Neural cell (in vitro differentiated cells): ENCODE data around the gene FBRSL1. TPM values are rescaled to one million over a fixed set of nuclear protein-coding genes. Genes with fewer than 3 reads are reported as not detected.

Source experiments
- H2AFZ ChIP-seq: fragments of 200-600, 300-800 bp; sonication (generic), shearing (Covaris generic); 2 replicates; pipeline ENCODE4 v1.6.0; 2014; ENCODE audit warnings: low read depth, mild to moderate bottlenecking, antibody characterized with exemption, low read length, moderate library complexity
- H3F3A ChIP-seq: fragments of 200-600 bp; shearing (Covaris generic); 2 replicates; pipeline ENCODE4 v1.6.1; 2016; ENCODE audit warnings: mild to moderate bottlenecking, moderate library complexity, mixed read lengths, antibody characterized with exemption, low read length; ENCODE audit not compliant: insufficient read depth, poor library complexity, severe bottlenecking
- H3K27ac ChIP-seq: fragments of 200-600, 300-800 bp; sonication (generic), shearing (Covaris generic); 2 replicates; pipeline ENCODE4 v1.5.1; 2014; ENCODE audit warnings: mild to moderate bottlenecking, low read length, moderate library complexity
- H3K27me3 ChIP-seq: fragments of 300-800, 200-600 bp; sonication (generic), shearing (Covaris generic); 2 replicates; pipeline ENCODE4 v1.6.0; 2014; ENCODE audit warnings: mild to moderate bottlenecking, low read depth, low read length, moderate library complexity; ENCODE audit not compliant: insufficient read depth
- H3K36me3 ChIP-seq: fragments of 300-800, 200-600 bp; sonication (generic), shearing (Covaris generic); 2 replicates; pipeline ENCODE4 v1.5.1; 2014; ENCODE audit warnings: mild to moderate bottlenecking, antibody characterized with exemption, low read length, moderate library complexity; ENCODE audit not compliant: insufficient read depth
- H3K4me2 ChIP-seq: fragments of 300-800, 200-600 bp; sonication (generic), shearing (Covaris generic); 2 replicates; pipeline ENCODE4 v1.6.0; 2014; ENCODE audit warnings: mild to moderate bottlenecking, low read length
- H3K4me3 ChIP-seq: fragments of 300-800, 200-600 bp; sonication (generic), shearing (Covaris generic); 2 replicates; pipeline ENCODE4 v1.5.1; 2014; ENCODE audit warnings: mild to moderate bottlenecking, low read length, moderate library complexity
- H3K79me2 ChIP-seq: fragments of 200-600 bp; shearing (Covaris generic); replicated peaks from 2 replicates; pipeline ENCODE4 v1.6.0; 2014; ENCODE audit warnings: mild to moderate bottlenecking, low read length, moderate library complexity; ENCODE audit not compliant: insufficient read depth
- H3K9ac ChIP-seq: fragments of 300-800, 200-600 bp; sonication (generic), shearing (Covaris generic); 2 replicates; pipeline ENCODE4 v1.6.1; 2016; ENCODE audit warnings: mild to moderate bottlenecking, low read length, mixed read lengths
- H3K9me2 ChIP-seq: fragments of 200-600 bp; shearing (Covaris generic); 2 replicates; pipeline ENCODE4 v1.6.1; 2016; ENCODE audit warnings: mild to moderate bottlenecking, low read length, mixed read lengths; ENCODE audit not compliant: insufficient read depth
- H3K9me3 ChIP-seq: fragments of 200-600, 300-800 bp; sonication (generic), shearing (Covaris generic); 2 replicates; pipeline ENCODE4 v1.6.1; 2016; ENCODE audit warnings: mild to moderate bottlenecking, mixed run types, low read length, moderate library complexity, mixed read lengths
- H4K20me1 ChIP-seq: fragments of 200-600 bp; shearing (Covaris generic); 2 replicates; pipeline ENCODE4 v1.6.1; 2016; ENCODE audit warnings: mild to moderate bottlenecking, mixed run types; ENCODE audit not compliant: insufficient read depth
- EP300 ChIP-seq: fragments of 450-650 bp; conservative IDR thresholded peaks from 2 replicates; pipeline ENCODE4 v1.6.1; 2014; ENCODE audit warnings: antibody characterized with exemption, mild to moderate bottlenecking, moderate library complexity; ENCODE audit not compliant: poor library complexity, severe bottlenecking
- EZH2 ChIP-seq: fragments of 200-600, 300-800 bp; shearing (Covaris generic), sonication (generic); IDR thresholded peaks from 2 replicates; pipeline ENCODE4 v1.6.1; 2014; ENCODE audit warnings: antibody characterized with exemption, low read length, borderline replicate concordance, mild to moderate bottlenecking; ENCODE audit not compliant: insufficient read depth, poor library complexity, severe bottlenecking
- MXI1 ChIP-seq: fragments of 450-650 bp; conservative IDR thresholded peaks from 2 replicates; pipeline ENCODE4 v1.6.1; 2014; ENCODE audit warnings: antibody characterized with exemption, mild to moderate bottlenecking; ENCODE audit not compliant: poor library complexity, severe bottlenecking
- POLR2AphosphoS5 ChIP-seq: IDR thresholded peaks from 2 replicates; pipeline ENCODE4 v1.6.1; 2012
- RAD21 ChIP-seq: fragments of 450-650 bp; conservative IDR thresholded peaks from 2 replicates; pipeline ENCODE4 v1.6.1; 2014; ENCODE audit warnings: antibody characterized with exemption, mild to moderate bottlenecking, moderate library complexity
- SMC3 ChIP-seq: fragments of 450-650 bp; conservative IDR thresholded peaks from 2 replicates; pipeline ENCODE4 v1.6.1; 2014; ENCODE audit warnings: antibody characterized with exemption, mild to moderate bottlenecking, moderate library complexity; ENCODE audit not compliant: poor library complexity
- TAF1 ChIP-seq: IDR thresholded peaks from 2 replicates; pipeline ENCODE4 v1.6.1; 2012; ENCODE audit warnings: low read depth
- polyA plus RNA-seq: library from polyadenylated mRNA; depleted of rRNA; stranded (reverse); fragments of >200 nt; gene quantifications from 2 replicates; pipeline ENCODE4 v1.2.3, GENCODE V29; 2014
- TF ChIP-seq, protein P1 (sequence below): IDR thresholded peaks from 2 replicates; pipeline ENCODE4 v1.6.1; 2012; ENCODE audit warnings: borderline replicate concordance
- TF ChIP-seq, protein P2 (sequence below): fragments of 450-650 bp; IDR thresholded peaks from 2 replicates; pipeline ENCODE4 v1.5.1; 2014; ENCODE audit warnings: antibody characterized with exemption, mild to moderate bottlenecking, moderate library complexity; ENCODE audit not compliant: poor library complexity, severe bottlenecking

Gene FBRSL1
- polyA plus RNA-seq, 1 donor from 2014 or later, result 11.9 TPM

DNA sequence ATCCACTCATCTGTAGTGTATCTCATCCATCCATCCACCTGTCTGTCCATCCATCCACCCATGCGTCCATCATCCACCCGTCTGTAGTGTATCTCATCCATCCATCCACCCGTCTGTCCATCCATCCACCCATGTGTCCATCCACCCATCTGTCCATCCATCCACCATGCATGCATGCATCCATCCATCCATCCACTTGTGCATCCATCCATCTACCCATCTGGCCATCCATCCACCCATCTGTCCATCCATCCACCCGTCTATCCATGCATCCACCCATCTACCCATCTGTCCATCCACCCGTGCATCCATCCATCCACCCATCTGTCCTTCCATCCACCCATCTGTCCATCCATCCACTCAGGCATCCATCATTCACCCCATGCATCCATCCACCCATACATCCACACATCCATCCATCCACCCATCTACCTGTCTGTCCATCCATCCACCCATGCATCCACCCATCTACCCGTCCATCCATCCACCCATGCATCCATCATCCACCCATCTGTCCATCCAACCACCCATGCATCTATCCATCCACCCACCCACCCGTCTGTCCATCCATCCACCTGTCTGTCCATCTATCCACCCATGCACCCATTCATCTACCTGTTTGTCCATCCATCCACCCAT, 28.5 kb downstream of the FBRSL1 start:
- H3K9me3 ChIP-seq, result peaks cover 3% of the 10 kb centered on the region
- H3K27ac ChIP-seq, result no peak overlapping the region
- H3K36me3 ChIP-seq, result no peaks in the 10 kb centered on the region
- no peak overlapping the region for H3K4me2 ChIP-seq
- no peaks in the 10 kb centered on the region for H3K79me2 ChIP-seq
- H2AFZ ChIP-seq, result no peak overlapping the region
- no peak overlapping the region for H3K9ac ChIP-seq
- no peaks in the 10 kb centered on the region for H4K20me1 ChIP-seq
- H3K27me3 ChIP-seq, result no peaks in the 10 kb centered on the region
- no peaks in the 10 kb centered on the region for H3K9me2 ChIP-seq
- no peak overlapping the region for H3K4me3 ChIP-seq
- TF ChIP-seq, protein P1, sequence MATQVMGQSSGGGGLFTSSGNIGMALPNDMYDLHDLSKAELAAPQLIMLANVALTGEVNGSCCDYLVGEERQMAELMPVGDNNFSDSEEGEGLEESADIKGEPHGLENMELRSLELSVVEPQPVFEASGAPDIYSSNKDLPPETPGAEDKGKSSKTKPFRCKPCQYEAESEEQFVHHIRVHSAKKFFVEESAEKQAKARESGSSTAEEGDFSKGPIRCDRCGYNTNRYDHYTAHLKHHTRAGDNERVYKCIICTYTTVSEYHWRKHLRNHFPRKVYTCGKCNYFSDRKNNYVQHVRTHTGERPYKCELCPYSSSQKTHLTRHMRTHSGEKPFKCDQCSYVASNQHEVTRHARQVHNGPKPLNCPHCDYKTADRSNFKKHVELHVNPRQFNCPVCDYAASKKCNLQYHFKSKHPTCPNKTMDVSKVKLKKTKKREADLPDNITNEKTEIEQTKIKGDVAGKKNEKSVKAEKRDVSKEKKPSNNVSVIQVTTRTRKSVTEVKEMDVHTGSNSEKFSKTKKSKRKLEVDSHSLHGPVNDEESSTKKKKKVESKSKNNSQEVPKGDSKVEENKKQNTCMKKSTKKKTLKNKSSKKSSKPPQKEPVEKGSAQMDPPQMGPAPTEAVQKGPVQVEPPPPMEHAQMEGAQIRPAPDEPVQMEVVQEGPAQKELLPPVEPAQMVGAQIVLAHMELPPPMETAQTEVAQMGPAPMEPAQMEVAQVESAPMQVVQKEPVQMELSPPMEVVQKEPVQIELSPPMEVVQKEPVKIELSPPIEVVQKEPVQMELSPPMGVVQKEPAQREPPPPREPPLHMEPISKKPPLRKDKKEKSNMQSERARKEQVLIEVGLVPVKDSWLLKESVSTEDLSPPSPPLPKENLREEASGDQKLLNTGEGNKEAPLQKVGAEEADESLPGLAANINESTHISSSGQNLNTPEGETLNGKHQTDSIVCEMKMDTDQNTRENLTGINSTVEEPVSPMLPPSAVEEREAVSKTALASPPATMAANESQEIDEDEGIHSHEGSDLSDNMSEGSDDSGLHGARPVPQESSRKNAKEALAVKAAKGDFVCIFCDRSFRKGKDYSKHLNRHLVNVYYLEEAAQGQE, result no peak
- TF ChIP-seq RAD21, result no peak
- no peak for TF ChIP-seq EP300
- no peak for TF ChIP-seq TAF1
- TF ChIP-seq, protein P2, sequence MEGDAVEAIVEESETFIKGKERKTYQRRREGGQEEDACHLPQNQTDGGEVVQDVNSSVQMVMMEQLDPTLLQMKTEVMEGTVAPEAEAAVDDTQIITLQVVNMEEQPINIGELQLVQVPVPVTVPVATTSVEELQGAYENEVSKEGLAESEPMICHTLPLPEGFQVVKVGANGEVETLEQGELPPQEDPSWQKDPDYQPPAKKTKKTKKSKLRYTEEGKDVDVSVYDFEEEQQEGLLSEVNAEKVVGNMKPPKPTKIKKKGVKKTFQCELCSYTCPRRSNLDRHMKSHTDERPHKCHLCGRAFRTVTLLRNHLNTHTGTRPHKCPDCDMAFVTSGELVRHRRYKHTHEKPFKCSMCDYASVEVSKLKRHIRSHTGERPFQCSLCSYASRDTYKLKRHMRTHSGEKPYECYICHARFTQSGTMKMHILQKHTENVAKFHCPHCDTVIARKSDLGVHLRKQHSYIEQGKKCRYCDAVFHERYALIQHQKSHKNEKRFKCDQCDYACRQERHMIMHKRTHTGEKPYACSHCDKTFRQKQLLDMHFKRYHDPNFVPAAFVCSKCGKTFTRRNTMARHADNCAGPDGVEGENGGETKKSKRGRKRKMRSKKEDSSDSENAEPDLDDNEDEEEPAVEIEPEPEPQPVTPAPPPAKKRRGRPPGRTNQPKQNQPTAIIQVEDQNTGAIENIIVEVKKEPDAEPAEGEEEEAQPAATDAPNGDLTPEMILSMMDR, result no peak
- no peak for TF ChIP-seq SMC3
- no peak for TF ChIP-seq EZH2
- no peak for TF ChIP-seq MXI1
- TF ChIP-seq POLR2AphosphoS5, result no peak
- H3F3A ChIP-seq, result no peaks in the 10 kb centered on the region

DNA sequence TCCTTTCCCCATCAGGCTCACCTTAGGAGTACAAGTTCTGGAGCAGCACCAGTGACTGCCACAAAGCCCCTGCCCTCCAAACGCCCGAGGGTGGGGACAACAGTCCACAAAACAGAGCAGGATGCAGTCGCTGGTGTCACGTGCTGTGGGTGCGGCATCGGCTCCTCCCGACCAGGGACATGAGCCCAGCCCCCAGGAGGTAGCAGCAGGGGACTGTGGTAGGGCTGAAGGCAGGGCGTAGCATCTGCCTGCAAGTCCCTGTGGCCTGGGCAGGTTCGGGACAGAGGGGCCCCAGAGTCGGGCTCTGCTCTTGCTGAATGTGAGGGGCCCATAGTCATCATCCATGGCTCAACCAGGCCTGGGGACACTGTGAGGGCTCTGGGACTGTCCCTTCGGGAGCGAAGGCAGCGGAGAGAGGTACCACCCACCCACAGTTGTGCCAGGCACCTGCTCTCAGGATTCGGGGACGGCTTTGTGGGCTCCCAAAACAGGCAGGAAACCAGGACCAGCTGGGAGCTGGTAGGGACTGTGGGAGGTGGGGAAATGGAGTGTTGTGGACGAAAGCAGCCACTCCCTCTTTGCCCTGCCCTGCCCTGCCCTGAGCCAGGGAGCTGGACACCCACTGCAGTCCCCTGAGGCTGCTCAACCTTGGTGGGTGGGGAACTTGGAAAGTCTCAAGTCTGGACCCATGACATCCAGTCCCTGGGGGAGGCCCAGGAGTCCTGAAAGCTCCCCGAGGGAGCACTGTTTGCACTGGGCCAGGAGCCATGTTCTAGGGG, 30.7 kb downstream of the FBRSL1 start:
- no peaks in the 10 kb centered on the region for H3K9me2 ChIP-seq
- no peaks in the 10 kb centered on the region for H3K27me3 ChIP-seq
- no peak overlapping the region for H3K27ac ChIP-seq
- TF ChIP-seq RAD21, result no peak
- no peak for TF ChIP-seq MXI1
- TF ChIP-seq EP300, result no peak
- TF ChIP-seq, protein P1, result no peak
- TF ChIP-seq POLR2AphosphoS5, result no peak
- TF ChIP-seq SMC3, result no peak
- TF ChIP-seq EZH2, result no peak
- TF ChIP-seq, protein P2, result no peak
- H3K9ac ChIP-seq, result no peak overlapping the region
- no peak overlapping the region for H2AFZ ChIP-seq
- H3K79me2 ChIP-seq, result no peaks in the 10 kb centered on the region
- no peak overlapping the region for H3K4me2 ChIP-seq
- peaks cover 3% of the 10 kb centered on the region for H3K9me3 ChIP-seq
- H3K4me3 ChIP-seq, result no peak overlapping the region
- H3K36me3 ChIP-seq, result no peaks in the 10 kb centered on the region
- no peaks in the 10 kb centered on the region for H4K20me1 ChIP-seq
- H3F3A ChIP-seq, result no peaks in the 10 kb centered on the region
